Measurements from ENCODE around the gene ASCC1. TPM values are rescaled to one million over a fixed set of nuclear protein-coding genes. Genes with fewer than 3 reads are reported as not detected.
"Not testable (repeated sequence)": the region's sequence is repeated elsewhere in the genome, so short reads cannot be mapped to it uniquely, and the experiment has no call there.

Gene ASCC1
- total and polyA plus RNA-seq, 2 donors (not counting 1 experiment from before 2014, with no cell fraction given): 40.2 to 42.1 TPM

DNA sequence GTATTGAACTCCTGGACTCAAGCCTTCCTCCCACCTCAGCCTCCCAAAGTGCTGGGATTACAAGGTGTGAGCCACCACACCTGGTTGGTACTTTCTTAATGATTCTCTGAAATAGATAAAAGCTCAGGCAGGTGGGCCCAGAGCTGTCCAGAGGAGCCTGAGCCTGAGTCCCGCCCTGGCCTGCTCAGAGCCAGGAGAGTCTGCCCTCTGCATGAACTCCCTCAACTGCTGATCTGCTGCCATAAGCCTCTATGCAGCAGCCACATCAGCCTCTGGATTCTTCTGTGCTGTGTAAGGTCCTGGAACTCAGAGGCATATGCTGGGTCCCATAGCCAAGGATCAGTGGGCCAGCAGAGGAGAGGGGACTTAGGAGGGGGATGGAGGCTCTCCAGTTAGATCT lies 34.6 kb upstream of the ASCC1 start:
- Histone ChIP-seq H3K9ac (ENCODE audit: insufficient read depth, low read length) (no peak overlapping the region), H3K4me1 (ENCODE audit: control insufficient read depth, extremely low read depth, insufficient read depth, low read length) (peaks cover 20% of the 10 kb centered on the region), H4K20me1 (ENCODE audit: control insufficient read depth, extremely low read depth, insufficient read depth, low read length) (no peaks in the 10 kb centered on the region), H3K4me2 (ENCODE audit: extremely low read depth, insufficient read depth, low read length) (no peak overlapping the region), H3K4me3 (replicated peaks in 1 of 4; ENCODE audit: control extremely low read depth in 1 of 4, insufficient read depth in 1 of 4, low read depth in 3 of 4, low read length in 4 of 4) (no peak overlapping the region), H3K79me2 (ENCODE audit: control insufficient read depth, insufficient read depth, low read length) (no peaks in the 10 kb centered on the region), H3K36me3 (ENCODE audit: control insufficient read depth, insufficient read depth, low read length) (no peaks in the 10 kb centered on the region), H2AFZ (ENCODE audit: low read length) (no peak overlapping the region), H3K27ac (ENCODE audit: insufficient read depth, low read length) (no peak overlapping the region), H3K27me3 (ENCODE audit: control insufficient read depth, insufficient read depth, low read length) (no peaks in the 10 kb centered on the region), H3K9me3 (ENCODE audit: control insufficient read depth, insufficient read depth, low read depth, low read length) (no peaks in the 10 kb centered on the region)
- peak; percentile 86 to 90 for DNase-seq (ENCODE audit: low read depth in 2 of 2)
- TF ChIP-seq EZH2 (IDR thresholded peaks at IDR 0.05; ENCODE audit: low read length, missing control alignments): no peak
- TF ChIP-seq, protein P1, sequence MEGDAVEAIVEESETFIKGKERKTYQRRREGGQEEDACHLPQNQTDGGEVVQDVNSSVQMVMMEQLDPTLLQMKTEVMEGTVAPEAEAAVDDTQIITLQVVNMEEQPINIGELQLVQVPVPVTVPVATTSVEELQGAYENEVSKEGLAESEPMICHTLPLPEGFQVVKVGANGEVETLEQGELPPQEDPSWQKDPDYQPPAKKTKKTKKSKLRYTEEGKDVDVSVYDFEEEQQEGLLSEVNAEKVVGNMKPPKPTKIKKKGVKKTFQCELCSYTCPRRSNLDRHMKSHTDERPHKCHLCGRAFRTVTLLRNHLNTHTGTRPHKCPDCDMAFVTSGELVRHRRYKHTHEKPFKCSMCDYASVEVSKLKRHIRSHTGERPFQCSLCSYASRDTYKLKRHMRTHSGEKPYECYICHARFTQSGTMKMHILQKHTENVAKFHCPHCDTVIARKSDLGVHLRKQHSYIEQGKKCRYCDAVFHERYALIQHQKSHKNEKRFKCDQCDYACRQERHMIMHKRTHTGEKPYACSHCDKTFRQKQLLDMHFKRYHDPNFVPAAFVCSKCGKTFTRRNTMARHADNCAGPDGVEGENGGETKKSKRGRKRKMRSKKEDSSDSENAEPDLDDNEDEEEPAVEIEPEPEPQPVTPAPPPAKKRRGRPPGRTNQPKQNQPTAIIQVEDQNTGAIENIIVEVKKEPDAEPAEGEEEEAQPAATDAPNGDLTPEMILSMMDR (conservative IDR thresholded peaks at IDR 0.05 in 1 of 2, IDR thresholded peaks at IDR 0.05 in 1 of 2; ENCODE audit: low read depth in 1 of 2, low read length in 2 of 2): no peak

DNA sequence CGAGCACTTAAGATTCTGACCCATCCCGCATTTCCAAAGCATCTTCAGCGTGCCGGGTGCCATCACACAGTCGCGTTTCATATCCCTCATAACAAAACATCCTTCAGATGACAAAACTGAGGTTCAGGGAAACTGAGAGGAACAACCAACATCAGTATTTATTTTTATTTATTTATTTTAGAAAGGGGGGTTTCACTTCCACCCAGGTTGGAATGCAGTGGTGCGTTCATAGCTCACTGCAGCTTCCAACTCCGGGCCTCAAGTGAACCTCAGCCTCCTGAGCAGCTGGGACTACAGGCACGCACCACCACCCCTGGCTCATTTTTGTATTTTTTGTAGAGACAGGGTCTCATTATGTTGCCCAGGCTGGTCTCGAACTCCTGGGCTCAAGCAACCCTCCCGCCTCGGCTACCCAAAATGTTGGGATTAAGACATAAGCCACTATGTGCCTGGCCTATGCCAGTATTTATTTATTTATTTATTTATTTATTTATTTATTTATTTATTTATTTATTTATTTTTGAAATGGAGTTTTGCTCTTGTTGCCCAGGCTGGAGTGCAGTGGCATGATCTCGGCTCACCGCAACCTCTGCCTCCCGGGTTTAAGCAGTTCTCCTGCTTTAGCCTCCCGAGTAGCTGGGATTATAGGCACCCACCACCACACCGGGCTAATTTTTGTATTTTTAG lies 33.2 kb upstream of the ASCC1 start:
- H3K36me3 ChIP-seq (ENCODE audit: control insufficient read depth, insufficient read depth, low read length); H3K4me3 ChIP-seq (replicated peaks in 1 of 4; ENCODE audit: control extremely low read depth in 1 of 4, insufficient read depth in 1 of 4, low read depth in 3 of 4, low read length in 4 of 4); H3K4me2 ChIP-seq (ENCODE audit: extremely low read depth, insufficient read depth, low read length); H3K9ac ChIP-seq (ENCODE audit: insufficient read depth, low read length); H3K79me2 ChIP-seq (ENCODE audit: control insufficient read depth, insufficient read depth, low read length); DNase-seq (ENCODE audit: low read depth in 2 of 2); H3K27ac ChIP-seq (ENCODE audit: insufficient read depth, low read length); H3K27me3 ChIP-seq (ENCODE audit: control insufficient read depth, insufficient read depth, low read length); H4K20me1 ChIP-seq (ENCODE audit: control insufficient read depth, extremely low read depth, insufficient read depth, low read length); H3K9me3 ChIP-seq (ENCODE audit: control insufficient read depth, insufficient read depth, low read depth, low read length): not testable (repeated sequence)
- H3K4me1 ChIP-seq (ENCODE audit: control insufficient read depth, extremely low read depth, insufficient read depth, low read length): peaks cover 20% of the 10 kb centered on the region
- H2AFZ ChIP-seq (ENCODE audit: low read length): peak overlapping the region; percentile 61

DNA sequence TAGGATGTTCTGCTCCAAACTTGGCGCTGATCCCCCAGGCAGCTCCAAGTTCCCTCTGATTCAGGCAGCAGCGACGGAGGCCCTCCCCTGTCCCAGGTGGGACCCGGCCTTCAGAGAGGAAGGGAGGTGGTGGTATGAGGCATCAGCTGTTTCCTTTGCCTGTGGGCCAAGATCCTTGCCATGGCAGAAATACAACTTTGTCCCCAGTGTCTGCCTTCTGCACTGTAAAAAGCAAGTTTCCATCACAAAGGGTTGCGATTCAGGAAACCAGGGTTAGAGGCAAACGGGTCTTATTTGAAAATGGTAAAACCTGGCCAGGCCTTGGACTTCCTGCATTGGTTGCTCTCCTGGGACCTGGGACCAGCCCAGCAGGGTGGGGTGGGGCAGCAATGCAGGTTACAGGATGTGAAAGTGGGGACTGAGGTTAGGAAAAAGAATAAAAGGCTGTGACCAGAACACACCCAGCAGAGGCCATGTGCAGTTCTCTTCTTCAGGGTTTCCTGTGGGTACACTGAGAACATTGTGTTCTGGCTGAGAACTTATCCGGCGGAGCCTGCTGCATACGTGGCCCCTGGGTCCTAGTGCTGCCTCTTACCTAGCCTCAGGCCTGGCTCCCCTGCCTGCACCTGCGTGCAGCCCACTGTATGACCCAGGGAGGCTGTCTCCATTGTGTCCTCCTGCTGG lies 32.5 kb upstream of the ASCC1 start:
- Histone ChIP-seq H3K27ac (ENCODE audit: insufficient read depth, low read length) (no peak overlapping the region), H3K36me3 (ENCODE audit: control insufficient read depth, insufficient read depth, low read length) (no peaks in the 10 kb centered on the region), H3K4me3 (replicated peaks in 1 of 4; ENCODE audit: control extremely low read depth in 1 of 4, insufficient read depth in 1 of 4, low read depth in 3 of 4, low read length in 4 of 4) (peak overlapping the region in 1 of 4 experiments; percentile 16), H3K79me2 (ENCODE audit: control insufficient read depth, insufficient read depth, low read length) (no peaks in the 10 kb centered on the region), H3K9ac (ENCODE audit: insufficient read depth, low read length) (no peak overlapping the region), H3K9me3 (ENCODE audit: control insufficient read depth, insufficient read depth, low read depth, low read length) (no peaks in the 10 kb centered on the region), H3K4me1 (ENCODE audit: control insufficient read depth, extremely low read depth, insufficient read depth, low read length) (peaks cover 23% of the 10 kb centered on the region), H3K4me2 (ENCODE audit: extremely low read depth, insufficient read depth, low read length) (peak overlapping the region; percentile 23), H3K27me3 (ENCODE audit: control insufficient read depth, insufficient read depth, low read length) (no peaks in the 10 kb centered on the region), H4K20me1 (ENCODE audit: control insufficient read depth, extremely low read depth, insufficient read depth, low read length) (no peaks in the 10 kb centered on the region), H2AFZ (ENCODE audit: low read length) (peak overlapping the region; percentile 61)
- no peak for TF ChIP-seq EZH2 (IDR thresholded peaks at IDR 0.05; ENCODE audit: low read length, missing control alignments)
- TF ChIP-seq, protein P1 (conservative IDR thresholded peaks at IDR 0.05 in 1 of 2, IDR thresholded peaks at IDR 0.05 in 1 of 2; ENCODE audit: low read depth in 1 of 2, low read length in 2 of 2): no peak
- peak; percentile 31 to 84 for DNase-seq (ENCODE audit: low read depth in 2 of 2)
